HG03135 (cell line): ENCODE results near the gene AK2.
"Not testable (repeated sequence)": the region's sequence is repeated elsewhere in the genome, so short reads cannot be mapped to it uniquely, and the experiment has no call there.

ENCODE experiments used
- ATAC-seq: cut with Tn5 transposase; IDR thresholded peaks from one replicate; pipeline ENCODE4 v1.9.1; 2021; ENCODE audit warnings: mild to moderate bottlenecking, moderate library complexity; ENCODE audit not compliant: unreplicated experiment

AK2 gene

GRCh38 chr1:33055210-33056008 lies 18.7 kb upstream of the AK2 start:
- ATAC-seq: no peak

GRCh38 chr1:33050221-33051076 lies 13.8 kb upstream of the AK2 start:
- no peak for ATAC-seq

GRCh38 chr1:33049371-33049770 lies 12.7 kb upstream of the AK2 start:
- ATAC-seq: no peak

- no peak for ATAC-seq
Observed at GRCh38 chr1:33048426-33048825, 11.7 kb upstream of the AK2 start.

GRCh38 chr1:33047839-33048305 lies 11.2 kb upstream of the AK2 start:
- ATAC-seq: no peak

- no peak for ATAC-seq
Observed at GRCh38 chr1:33047290-33047689, 10.6 kb upstream of the AK2 start.

- ATAC-seq: not testable (repeated sequence)
Observed at GRCh38 chr1:33046234-33046633, 9.6 kb upstream of the AK2 start.

GRCh38 chr1:33045814-33046213 lies 9.1 kb upstream of the AK2 start:
- ATAC-seq: no peak

- ATAC-seq: no peak
Observed at GRCh38 chr1:33045246-33045645, 8.6 kb upstream of the AK2 start.

- no peak for ATAC-seq
Observed at GRCh38 chr1:33043267-33044092, 6.8 kb upstream of the AK2 start.

GRCh38 chr1:33042831-33043230 lies 6.1 kb upstream of the AK2 start:
- no peak for ATAC-seq

GRCh38 chr1:33041026-33041425 lies 4.3 kb upstream of the AK2 start:
- no peak for ATAC-seq

- ATAC-seq: no peak
Observed at GRCh38 chr1:33039840-33040239, 3.2 kb upstream of the AK2 start.

- no peak for ATAC-seq
Observed at GRCh38 chr1:33036051-33036525, 595 bp downstream of the AK2 start.

GRCh38 chr1:33032126-33032869 lies 4.4 kb downstream of the AK2 start:
- ATAC-seq: no peak

- no peak for ATAC-seq
Observed at GRCh38 chr1:33031506-33031905, 5.2 kb downstream of the AK2 start.

- no peak for ATAC-seq
Observed at GRCh38 chr1:33030575-33030974, 6.1 kb downstream of the AK2 start.

- ATAC-seq: no peak
Observed at GRCh38 chr1:33029921-33030320, 6.8 kb downstream of the AK2 start.

- ATAC-seq: no peak
Observed at GRCh38 chr1:33029209-33029608, 7.5 kb downstream of the AK2 start.

GRCh38 chr1:33025761-33026160 lies 10.9 kb downstream of the AK2 start:
- no peak for ATAC-seq
